OCI-LY1 (cell line): Measurements from ENCODE around the gene BTRC.

Experiments
- H2AFZ ChIP-seq: fragments of 200-600 bp; sonication (generic), shearing (Covaris generic); 2 replicates; pipeline ENCODE4 v1.6.0; 2014; ENCODE audit warnings: antibody characterized with exemption, mild to moderate bottlenecking, low read length
- H3F3A ChIP-seq: fragments of 200-600 bp; sonication (generic), shearing (Covaris generic); 2 replicates; pipeline ENCODE4 v1.6.0; 2014; ENCODE audit warnings: mild to moderate bottlenecking, antibody characterized with exemption, low read length, moderate library complexity; ENCODE audit not compliant: insufficient read depth
- H3K27ac ChIP-seq: fragments of 200-600 bp; sonication (generic); 2 replicates; pipeline ENCODE4 v1.5.1; 2014; ENCODE audit warnings: low read length, mixed run types, mild to moderate bottlenecking, low read depth; ENCODE audit not compliant: poor library complexity, severe bottlenecking
- H3K27me3 ChIP-seq: fragments of 200-600 bp; sonication (generic); 2 replicates; pipeline ENCODE4 v1.6.0; 2014; ENCODE audit warnings: antibody characterized with exemption, mild to moderate bottlenecking, low read length, moderate library complexity; ENCODE audit not compliant: insufficient read depth
- H3K36me3 ChIP-seq: fragments of 200-600 bp; sonication (generic); 2 replicates; pipeline ENCODE4 v1.6.1; 2014; ENCODE audit warnings: mild to moderate bottlenecking, antibody characterized with exemption, low read length, moderate library complexity, mixed read lengths; ENCODE audit not compliant: insufficient read depth
- H3K4me1 ChIP-seq: fragments of 200-600 bp; sonication (generic); 2 replicates; pipeline ENCODE4 v1.5.1; 2014; ENCODE audit warnings: mild to moderate bottlenecking, low read length, moderate library complexity; ENCODE audit not compliant: insufficient read depth, severe bottlenecking
- H3K4me2 ChIP-seq: fragments of 200-600 bp; sonication (generic), shearing (Covaris generic); 2 replicates; pipeline ENCODE4 v1.6.1; 2014; ENCODE audit warnings: low read length
- H3K4me3 ChIP-seq: fragments of 200-600 bp; sonication (generic); 2 replicates; pipeline ENCODE4 v1.5.1; 2014; ENCODE audit warnings: low read length, low read depth, mild to moderate bottlenecking, mixed read lengths; ENCODE audit not compliant: poor library complexity, severe bottlenecking
- H3K79me2 ChIP-seq: fragments of 200-600 bp; shearing (Covaris generic); 2 replicates; pipeline ENCODE4 v1.6.1; 2016; ENCODE audit warnings: mixed run types, low read length, mixed read lengths; ENCODE audit not compliant: insufficient read depth
- H3K9ac ChIP-seq: fragments of 200-600 bp; sonication (generic), shearing (Covaris generic); 2 replicates; pipeline ENCODE4 v1.6.1; 2014; ENCODE audit warnings: mild to moderate bottlenecking, low read length, mixed read lengths
- H3K9me2 ChIP-seq: fragments of 200-600 bp; sonication (generic), shearing (Covaris generic); 2 replicates; pipeline ENCODE4 v1.6.1; 2014; ENCODE audit warnings: low read depth, mild to moderate bottlenecking, low read length, mixed read lengths
- H3K9me3 ChIP-seq: fragments of 200-600 bp; shearing (Covaris generic); 2 replicates; pipeline ENCODE4 v1.6.1; 2014; ENCODE audit warnings: low read length, mixed read lengths
- H4K20me1 ChIP-seq: fragments of 200-600 bp; sonication (generic), shearing (Covaris generic); 2 replicates; pipeline ENCODE4 v1.6.0; 2016; ENCODE audit warnings: mild to moderate bottlenecking, low read length; ENCODE audit not compliant: insufficient read depth
- CTCF ChIP-seq: fragments of 200-600 bp; sonication (generic), shearing (Covaris generic); IDR thresholded peaks from 2 replicates; pipeline ENCODE4 v1.5.1; 2017; ENCODE audit warnings: mild to moderate bottlenecking, antibody characterized with exemption, low read length, moderate library complexity, mixed read lengths
- EZH2 ChIP-seq: fragments of 200-600 bp; sonication (generic), shearing (Covaris generic); IDR thresholded peaks from 2 replicates; pipeline ENCODE4 v1.8.0; 2017; ENCODE audit warnings: borderline replicate concordance, mixed run types, mild to moderate bottlenecking, antibody characterized with exemption, low read length, moderate library complexity, mixed read lengths

Gene BTRC

DNA sequence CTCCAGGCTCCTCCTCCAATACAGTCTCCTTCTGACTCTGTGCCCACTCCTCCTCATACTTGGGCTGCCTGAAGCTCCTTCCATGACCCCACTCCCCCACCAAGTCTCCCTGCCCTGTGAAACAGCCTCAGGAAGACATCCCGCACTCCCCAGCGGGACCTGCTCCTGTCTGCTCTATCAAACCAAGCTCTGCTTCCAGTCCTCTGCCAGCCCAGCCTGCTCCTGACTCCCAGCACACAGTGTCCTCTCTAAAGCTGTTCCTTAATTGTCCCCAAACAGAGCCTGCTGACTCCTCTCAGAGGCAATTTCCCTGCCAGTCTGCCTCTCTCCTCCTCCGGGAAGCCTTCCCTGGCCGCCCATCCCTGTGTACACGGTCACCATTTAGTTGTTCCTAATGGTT, 224.2 kb downstream of the BTRC start:
- Histone ChIP-seq H4K20me1 (no peaks in the 10 kb centered on the region), H3K4me3 (no peak overlapping the region), H3F3A (no peaks in the 10 kb centered on the region), H3K4me1 (no peaks in the 10 kb centered on the region), H3K36me3 (no peaks in the 10 kb centered on the region), H3K27me3 (no peaks in the 10 kb centered on the region), H3K4me2 (no peak overlapping the region), H3K9me3 (no peaks in the 10 kb centered on the region), H3K79me2 (no peaks in the 10 kb centered on the region), H3K9me2 (no peaks in the 10 kb centered on the region), H2AFZ (no peak overlapping the region), H3K9ac (no peak overlapping the region), H3K27ac (no peak overlapping the region)
- TF ChIP-seq EZH2, result no peak
- no peak for TF ChIP-seq CTCF

GRCh38 chr10:101578803-101579515, 225.0 kb downstream of the BTRC start:
- Histone ChIP-seq H3K9me3 (no peaks in the 10 kb centered on the region), H3K27me3 (no peaks in the 10 kb centered on the region), H4K20me1 (no peaks in the 10 kb centered on the region), H3K9ac (no peak overlapping the region), H3K4me3 (no peak overlapping the region), H3K9me2 (no peaks in the 10 kb centered on the region), H3F3A (no peaks in the 10 kb centered on the region), H3K4me2 (no peak overlapping the region), H3K36me3 (no peaks in the 10 kb centered on the region), H2AFZ (no peak overlapping the region), H3K27ac (no peak overlapping the region), H3K4me1 (no peaks in the 10 kb centered on the region), H3K79me2 (no peaks in the 10 kb centered on the region)
- no peak for TF ChIP-seq EZH2
- TF ChIP-seq CTCF, result no peak

DNA sequence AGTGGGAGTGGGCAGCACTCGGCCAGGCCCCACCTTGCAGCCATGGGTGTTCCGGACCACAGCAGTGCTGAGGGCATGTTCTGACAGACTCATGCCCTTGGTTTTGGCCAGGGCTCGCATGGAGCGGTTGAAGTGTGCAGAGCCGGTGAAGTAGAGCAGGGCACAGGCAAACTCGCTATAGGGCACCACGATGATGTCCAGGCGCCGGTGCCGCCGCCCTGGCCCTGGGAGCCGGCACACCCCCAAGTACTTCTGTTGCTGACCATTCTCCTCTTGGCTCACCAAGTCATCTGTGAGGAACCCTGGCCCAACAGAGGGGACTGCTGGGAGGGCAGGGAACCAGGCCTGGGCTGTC, 225.5 kb downstream of the BTRC start:
- no peak overlapping the region for H3K27ac ChIP-seq
- no peak overlapping the region for H3K4me2 ChIP-seq
- H3K27me3 ChIP-seq, result no peaks in the 10 kb centered on the region
- no peaks in the 10 kb centered on the region for H3K9me2 ChIP-seq
- H4K20me1 ChIP-seq, result no peaks in the 10 kb centered on the region
- H2AFZ ChIP-seq, result no peak overlapping the region
- no peak overlapping the region for H3K4me3 ChIP-seq
- TF ChIP-seq CTCF, result no peak
- no peak for TF ChIP-seq EZH2
- peaks cover 1% of the 10 kb centered on the region; the same call in 1 of the 2 replicates for H3K36me3 ChIP-seq
- H3K9ac ChIP-seq, result no peak overlapping the region
- H3K9me3 ChIP-seq, result no peaks in the 10 kb centered on the region
- no peaks in the 10 kb centered on the region for H3K79me2 ChIP-seq
- H3K4me1 ChIP-seq, result no peaks in the 10 kb centered on the region
- H3F3A ChIP-seq, result no peaks in the 10 kb centered on the region
